HG03095 (cell line): ENCODE measurements around the gene DPP6.

Experiments
- ATAC-seq: cut with Tn5 transposase; IDR thresholded peaks from one replicate; pipeline ENCODE4 v1.9.1; 2021; ENCODE audit warnings: moderate library complexity; ENCODE audit not compliant: unreplicated experiment

Gene DPP6

GRCh38 chr7:154390961-154391360, 338.8 kb downstream of the DPP6 start:
- no peak for ATAC-seq

GRCh38 chr7:154394804-154395203, 342.6 kb downstream of the DPP6 start:
- no peak for ATAC-seq

GRCh38 chr7:154406312-154406711, 354.1 kb downstream of the DPP6 start:
- no peak for ATAC-seq

- ATAC-seq: no peak
These were observed 357.6 kb downstream of the DPP6 start for GRCh38 chr7:154409703-154410311.

GRCh38 chr7:154412105-154412504, 359.9 kb downstream of the DPP6 start:
- no peak for ATAC-seq

GRCh38 chr7:154415709-154416399, 363.7 kb downstream of the DPP6 start:
- no peak for ATAC-seq

GRCh38 chr7:154416714-154417113, 364.5 kb downstream of the DPP6 start:
- ATAC-seq: no peak

- ATAC-seq: no peak
These were observed 367.1 kb downstream of the DPP6 start for GRCh38 chr7:154419344-154419743.

- ATAC-seq: no peak
These were observed 371.0 kb downstream of the DPP6 start for GRCh38 chr7:154423231-154423630.

GRCh38 chr7:154424350-154424749, 372.2 kb downstream of the DPP6 start:
- ATAC-seq: no peak

- ATAC-seq: no peak
These were observed 373.1 kb downstream of the DPP6 start for GRCh38 chr7:154425271-154425670.

GRCh38 chr7:154426778-154427177, 374.6 kb downstream of the DPP6 start:
- no peak for ATAC-seq

- no peak for ATAC-seq
These were observed 375.3 kb downstream of the DPP6 start for GRCh38 chr7:154427533-154427932.

- no peak for ATAC-seq
These were observed 377.6 kb downstream of the DPP6 start for GRCh38 chr7:154429666-154430404.

GRCh38 chr7:154430640-154431039, 378.4 kb downstream of the DPP6 start:
- ATAC-seq: no peak

- no peak for ATAC-seq
These were observed 378.8 kb downstream of the DPP6 start for GRCh38 chr7:154431045-154431444.

GRCh38 chr7:154433632-154434598, 381.7 kb downstream of the DPP6 start:
- ATAC-seq: no peak

- ATAC-seq: no peak
These were observed 384.4 kb downstream of the DPP6 start for GRCh38 chr7:154436560-154436959.

GRCh38 chr7:154437234-154437633, 385.0 kb downstream of the DPP6 start:
- no peak for ATAC-seq

GRCh38 chr7:154438571-154439367, 386.6 kb downstream of the DPP6 start:
- no peak for ATAC-seq
